Globus pallidus (tissue), 1 donor: Measurements from ENCODE around the gene ATF7IP2.
"Not testable (repeated sequence)": the region's sequence is repeated elsewhere in the genome, so short reads cannot be mapped to it uniquely, and the experiment has no call there.

Experiments
- DNase-seq: peaks from one replicate; pipeline ENCODE4 v3.0.0-alpha.2; 2015; ENCODE audit warnings: low spot score

ATF7IP2 gene

DNA sequence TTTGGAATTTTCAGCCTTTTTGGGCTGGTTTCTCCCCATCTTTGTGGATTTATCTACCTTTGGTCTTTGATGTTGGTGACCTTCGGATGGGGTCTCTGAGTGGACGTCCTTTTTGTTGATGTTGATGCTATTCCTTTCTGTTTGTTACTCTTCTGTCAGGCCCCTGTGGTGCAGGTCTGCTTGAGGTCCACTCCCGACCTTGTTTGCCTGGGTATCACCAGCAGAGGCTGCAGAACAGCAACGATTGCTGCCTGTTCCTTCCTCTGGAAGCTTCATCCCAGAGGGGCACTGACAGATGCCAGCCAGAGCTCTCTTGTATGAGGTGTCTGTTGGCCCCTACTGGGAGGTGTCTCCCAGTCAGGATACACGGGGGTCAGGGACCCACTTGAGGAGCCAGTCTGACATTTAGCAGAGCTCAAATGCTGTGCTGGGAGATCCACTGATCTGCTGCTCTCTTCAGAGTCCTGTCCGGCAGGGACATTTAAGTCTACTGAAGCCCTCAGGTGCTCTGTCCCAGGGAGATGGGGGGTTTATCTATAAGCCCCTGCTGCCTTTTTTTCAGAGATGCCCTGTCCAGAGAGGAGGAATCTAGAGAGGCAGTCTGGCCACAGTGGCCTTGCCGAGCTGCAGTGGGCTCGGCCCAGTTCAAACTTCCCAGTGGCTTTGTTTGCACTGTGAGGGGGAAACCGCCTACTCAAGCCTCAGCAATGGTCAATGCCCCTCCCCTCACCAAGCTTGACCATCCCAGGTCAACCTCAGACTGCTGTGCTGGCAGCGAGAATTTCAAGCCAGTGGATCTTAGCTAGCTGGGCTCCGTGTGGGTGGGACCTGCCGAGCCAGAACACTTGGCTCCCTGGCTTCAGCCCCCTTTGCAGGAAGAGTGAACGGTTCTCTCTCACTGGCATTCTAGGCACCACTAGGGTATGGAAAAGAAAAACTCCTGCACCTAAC is 66.6 kb downstream of the ATF7IP2 start:
- DNase-seq = not testable (repeated sequence)

DNA sequence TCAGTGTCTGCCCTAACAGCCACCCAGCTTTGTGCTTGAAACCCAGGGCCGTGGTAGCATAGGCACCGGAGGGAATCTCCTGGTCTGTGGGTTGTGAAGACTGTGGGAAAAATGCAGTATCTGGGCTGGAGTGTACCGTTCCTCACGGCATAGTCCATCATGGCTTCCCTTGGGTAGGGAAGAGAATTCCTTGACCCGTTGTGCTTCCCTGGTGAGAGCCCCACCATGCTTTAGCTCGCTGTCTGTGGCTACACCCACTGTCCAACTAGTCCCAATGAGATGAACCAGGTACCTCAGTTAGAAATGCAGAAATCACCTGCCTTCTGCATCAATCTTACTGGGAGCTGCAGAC is 67.3 kb downstream of the ATF7IP2 start:
- DNase-seq = no peak

DNA sequence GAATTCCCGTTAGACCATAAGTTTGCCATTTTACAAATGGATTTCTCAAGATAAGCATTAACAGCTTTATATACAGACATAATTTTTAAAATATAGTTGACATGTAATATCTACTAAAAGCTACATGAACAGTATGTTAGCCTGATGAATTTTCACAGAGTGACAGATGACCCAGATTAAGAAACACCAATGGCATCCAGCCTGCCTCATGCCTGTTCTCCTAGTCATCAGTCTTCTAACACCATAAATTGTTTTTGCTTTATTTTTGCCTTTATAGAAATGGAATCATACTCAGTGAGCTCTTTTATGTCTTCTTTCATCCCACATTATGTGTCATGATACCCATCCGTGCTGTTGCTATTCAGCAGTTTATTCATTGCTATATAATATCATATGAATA is 80.0 kb downstream of the ATF7IP2 start:
- no peak for DNase-seq

DNA sequence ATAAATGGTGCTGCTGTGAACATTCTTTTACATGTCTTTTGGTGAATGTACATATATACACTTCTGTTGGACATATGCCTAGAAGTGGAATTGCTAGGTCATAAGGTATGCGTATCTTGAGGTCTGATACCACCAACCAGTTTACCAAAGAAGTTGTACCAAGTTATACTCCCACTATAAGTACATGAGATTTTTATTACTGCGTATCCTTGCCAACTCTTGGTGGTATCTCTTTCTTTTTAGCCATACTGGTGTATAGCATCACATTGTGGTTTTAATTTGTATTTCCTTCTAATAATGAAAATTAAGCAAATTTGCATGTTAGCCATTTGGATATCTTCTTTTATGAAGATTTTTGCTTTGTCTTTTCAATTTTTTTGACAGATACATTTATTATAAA is 80.5 kb downstream of the ATF7IP2 start:
- no peak for DNase-seq

DNA sequence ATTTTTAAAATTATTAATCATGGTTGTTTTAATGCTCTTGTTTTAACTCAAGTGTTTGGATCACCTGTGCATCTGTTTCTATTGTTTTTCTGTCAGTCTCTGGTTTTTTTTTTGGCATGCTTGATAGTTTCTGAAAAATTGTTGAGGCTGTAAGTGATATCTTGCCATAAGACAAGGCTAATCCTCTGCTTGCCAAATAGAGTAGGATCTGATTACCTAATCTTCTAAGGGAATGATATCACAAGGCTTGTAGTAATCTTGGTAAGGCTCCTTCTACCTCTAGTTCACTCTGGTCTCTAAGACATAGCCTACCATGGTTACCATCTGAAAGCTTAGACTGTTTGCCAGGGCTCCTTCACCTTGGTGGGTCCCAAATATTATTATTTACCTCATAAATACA is 81.0 kb downstream of the ATF7IP2 start:
- DNase-seq = no peak

DNA sequence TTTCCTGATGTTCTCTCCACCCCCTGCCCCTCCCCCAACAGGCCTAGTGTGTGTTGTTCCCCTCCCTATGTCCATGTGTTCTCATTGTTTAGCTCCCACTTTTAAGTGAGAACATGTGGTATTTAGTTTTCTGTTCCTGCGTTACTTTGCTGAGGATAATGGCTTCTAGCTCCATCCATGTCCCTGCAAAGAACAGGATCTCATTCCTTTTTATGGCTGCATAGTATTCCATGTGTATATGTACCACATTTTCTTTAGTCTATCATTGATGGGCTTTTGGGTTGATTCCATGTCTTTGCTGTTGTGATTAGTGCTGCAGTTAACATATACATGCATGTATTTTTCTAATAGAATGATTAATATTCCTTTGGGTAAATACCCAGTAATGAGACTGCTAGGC is 90.8 kb downstream of the ATF7IP2 start:
- not testable (repeated sequence) for DNase-seq

DNA sequence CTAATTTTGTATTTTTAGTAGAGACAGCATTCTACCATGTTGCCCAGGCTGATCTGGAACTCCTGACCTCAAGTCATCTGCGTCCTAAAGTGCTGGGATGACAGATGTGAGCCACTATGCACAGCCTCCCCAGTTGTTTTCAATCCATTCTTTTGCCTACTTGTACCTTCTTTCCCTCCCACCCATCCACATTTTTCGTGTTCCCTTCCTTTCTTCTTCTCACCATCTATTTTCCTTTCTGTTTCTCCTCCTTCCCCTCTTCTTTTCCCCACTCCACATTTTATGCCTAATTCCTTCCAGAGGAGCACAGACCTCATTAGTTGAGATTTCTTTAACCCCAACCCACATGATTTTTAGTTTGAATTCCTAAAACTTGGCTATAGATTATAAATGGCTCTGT is 94.3 kb downstream of the ATF7IP2 start:
- DNase-seq = no peak

DNA sequence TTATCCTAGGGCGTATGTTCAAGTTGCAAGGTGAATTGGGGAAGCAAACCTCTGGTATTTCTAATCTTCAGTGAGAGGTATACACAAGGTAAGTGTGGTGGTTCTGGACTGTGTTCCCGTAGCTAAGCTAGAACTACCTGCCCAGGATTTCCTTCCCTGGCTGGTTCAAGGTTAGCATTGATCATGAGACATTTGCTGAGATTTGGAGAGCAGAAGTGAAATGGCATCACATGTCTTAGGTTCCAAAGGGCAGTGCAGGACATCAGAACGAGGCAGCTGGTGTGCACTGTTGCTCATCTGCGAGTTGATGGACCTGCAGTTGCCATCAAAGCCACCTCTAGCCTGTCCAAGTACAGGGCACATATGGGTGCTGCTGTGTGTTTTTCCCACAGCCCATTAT is 99.3 kb downstream of the ATF7IP2 start:
- DNase-seq = no peak

DNA sequence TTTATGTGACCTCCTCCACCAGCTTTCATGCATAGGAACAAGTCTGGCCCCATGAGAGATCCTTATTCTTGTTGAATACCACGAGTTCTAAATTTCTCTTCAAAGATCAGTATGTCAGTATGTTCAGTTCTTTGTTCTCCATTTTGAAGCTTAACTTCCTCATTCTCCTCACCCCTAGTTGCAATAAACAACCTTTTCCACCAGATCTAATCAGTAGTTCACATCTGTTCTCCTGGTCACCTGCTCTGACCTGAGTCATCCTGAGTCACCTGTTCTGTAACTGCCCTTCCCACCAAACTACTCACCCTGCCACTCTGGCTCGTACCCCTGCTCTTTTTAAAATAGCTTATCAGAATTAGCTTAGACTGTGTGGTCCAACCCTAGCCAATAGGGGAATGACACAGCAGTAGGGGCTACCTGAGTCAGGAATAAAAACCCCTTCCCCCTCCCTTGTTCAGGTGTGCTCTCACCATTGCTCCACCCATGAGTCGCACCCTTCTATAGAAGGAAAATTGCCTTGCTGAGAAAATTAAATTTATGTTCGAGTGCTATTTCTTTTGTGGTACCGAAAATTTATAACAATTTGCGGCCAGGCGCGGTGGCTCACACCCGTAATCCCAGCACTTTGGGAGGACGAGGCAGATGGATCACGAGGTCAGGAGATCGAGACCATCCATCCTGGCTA is 100.0 kb downstream of the ATF7IP2 start:
- no peak for DNase-seq

DNA sequence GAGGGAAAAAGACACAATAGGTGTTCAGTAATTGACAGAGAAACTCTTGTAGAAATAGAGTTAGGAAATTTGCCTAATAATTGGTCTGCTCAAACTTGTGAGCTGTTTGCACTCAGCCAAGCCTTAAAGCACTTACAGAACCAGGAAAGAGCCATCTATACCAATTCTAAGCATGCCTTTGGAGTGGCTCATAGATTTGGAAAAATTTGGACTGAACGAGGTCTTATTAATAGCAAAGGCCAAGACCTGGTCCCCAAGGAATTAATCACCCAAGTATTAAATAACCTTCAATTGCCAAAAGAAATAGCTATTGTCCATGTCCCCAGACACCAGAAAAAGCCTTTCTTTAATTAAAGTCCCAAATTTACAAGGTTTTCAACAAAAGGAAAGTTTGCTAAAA is 104.3 kb downstream of the ATF7IP2 start:
- DNase-seq = no peak

DNA sequence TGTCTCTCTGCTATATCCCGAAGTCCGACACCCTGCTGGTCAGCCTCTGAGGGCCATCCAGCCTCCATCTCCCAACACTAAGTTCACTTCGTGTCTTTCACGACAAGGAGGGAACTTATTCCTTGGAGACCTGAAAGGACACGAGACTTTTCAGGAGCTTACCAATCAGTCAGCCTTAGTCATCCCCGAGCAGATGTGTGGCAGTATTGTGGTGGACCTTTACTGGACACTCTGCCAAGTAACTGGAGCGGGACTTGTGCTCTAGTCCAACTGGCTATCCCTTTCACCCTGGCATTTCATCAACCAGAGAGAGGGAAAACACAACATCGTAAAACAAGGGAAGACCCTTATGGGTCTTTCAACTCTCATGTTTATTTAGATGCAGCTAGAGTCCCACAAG is 107.4 kb downstream of the ATF7IP2 start:
- DNase-seq = no peak

DNA sequence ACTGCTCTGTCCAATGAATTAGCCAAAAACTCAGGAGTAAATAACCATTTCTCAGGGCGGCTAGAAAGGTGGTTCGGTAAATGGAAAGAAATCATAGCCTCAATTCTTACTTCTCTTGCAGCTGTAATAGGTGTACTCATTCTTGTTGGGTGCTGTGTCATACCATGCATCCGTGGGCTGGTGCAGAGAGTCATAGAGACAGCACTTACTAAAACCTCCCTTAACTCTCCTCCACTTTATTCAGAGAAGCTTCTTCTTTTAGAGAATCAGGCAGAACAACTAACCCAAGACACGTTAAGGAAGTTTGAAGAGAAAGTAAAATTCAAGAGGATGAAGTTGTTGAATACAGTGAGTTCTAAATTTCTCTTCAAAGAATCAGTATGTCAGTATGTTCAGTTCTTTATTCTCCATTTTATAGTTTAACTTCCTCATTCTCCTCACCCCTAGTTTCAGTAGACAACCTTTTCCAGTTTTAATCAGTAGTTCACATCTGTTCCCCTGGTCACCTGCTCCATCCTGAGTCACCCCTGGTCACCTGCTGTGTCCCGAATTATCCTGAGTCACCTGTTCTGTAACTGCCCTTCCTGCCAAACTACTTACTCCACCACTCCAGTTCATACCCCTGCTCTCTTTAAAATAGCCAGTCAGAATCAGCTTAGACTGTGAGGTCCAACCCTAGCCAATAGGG is 108.6 kb downstream of the ATF7IP2 start:
- DNase-seq = no peak

DNA sequence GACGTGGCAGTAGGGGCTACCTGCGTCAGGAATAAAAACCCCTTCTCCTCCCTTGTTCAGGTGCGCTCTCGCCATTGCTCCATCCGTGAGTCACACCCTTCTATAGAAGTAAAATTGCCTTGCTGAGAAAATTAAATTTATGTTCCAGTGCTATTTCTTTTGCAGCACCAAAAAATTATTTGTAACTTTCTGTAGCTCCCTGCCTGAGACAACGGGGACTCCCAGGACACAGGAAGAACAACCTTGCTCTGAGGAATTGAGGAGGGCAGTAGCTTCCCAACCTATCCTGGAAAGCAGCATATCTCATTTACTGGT is 109.1 kb downstream of the ATF7IP2 start:
- no peak for DNase-seq

DNA sequence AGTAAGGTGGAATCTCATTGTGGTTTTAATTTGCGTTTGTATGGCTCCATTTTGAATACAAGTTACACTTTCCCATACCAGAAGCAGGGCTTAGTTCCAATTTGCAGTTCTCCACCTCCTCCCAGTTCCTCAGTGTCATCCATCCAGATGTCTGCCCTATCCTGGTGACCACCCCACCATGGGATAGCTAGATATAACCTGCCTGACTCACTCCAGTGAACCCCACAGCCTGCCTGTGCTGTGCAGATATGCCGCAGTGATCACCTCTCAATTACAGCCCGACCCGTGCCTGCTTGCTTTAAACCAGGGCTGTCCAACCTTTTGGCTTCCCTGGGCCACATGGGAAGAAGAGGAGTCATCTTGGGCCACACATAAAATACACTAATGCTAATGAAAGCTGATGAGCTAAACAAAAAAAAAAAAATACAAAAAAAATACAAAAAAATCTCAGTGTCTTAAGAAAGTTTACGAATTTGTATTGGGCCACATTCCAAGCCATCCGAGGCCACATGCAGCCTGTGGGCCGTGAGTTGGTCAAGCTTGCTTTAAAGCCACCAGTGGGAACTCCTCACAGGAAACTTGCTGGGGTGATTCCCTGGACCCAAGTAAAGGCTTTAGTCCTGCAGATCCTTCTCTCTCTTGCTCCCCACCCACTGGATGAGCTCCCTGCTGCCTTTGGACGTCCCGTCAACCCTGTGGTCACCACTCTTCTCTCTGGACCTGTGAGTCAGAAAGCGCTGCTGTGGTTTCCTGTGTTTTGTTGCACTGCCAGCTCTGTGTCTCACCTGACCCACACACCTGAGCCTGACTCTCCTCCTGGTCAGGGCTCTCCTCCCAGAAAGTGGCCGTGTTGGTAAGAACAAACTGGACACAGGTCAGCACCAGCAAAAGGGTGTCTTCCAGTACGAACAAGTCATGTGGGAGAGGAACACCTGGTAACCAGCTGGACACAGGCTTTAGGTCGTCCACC is 111.6 kb downstream of the ATF7IP2 start:
- DNase-seq = no peak

DNA sequence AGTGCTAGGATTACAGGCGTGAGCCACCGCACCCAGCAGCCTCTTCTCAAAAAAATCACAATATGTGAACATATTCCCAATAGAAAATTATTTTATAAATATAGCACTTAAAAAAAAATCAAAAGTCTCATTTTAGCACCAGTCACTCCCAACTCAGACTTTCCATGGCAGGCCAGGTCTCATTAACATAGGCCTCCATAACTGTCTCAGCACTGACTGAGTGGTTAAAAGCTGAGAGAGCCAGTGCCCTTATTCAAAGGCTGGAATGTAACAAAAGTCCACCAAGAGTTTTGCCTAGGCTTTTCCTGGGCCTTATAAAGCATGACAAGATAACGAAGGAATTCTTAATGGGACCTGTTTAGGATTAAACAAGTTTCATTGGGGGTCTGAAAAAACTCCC is 114.7 kb downstream of the ATF7IP2 start:
- DNase-seq = no peak

DNA sequence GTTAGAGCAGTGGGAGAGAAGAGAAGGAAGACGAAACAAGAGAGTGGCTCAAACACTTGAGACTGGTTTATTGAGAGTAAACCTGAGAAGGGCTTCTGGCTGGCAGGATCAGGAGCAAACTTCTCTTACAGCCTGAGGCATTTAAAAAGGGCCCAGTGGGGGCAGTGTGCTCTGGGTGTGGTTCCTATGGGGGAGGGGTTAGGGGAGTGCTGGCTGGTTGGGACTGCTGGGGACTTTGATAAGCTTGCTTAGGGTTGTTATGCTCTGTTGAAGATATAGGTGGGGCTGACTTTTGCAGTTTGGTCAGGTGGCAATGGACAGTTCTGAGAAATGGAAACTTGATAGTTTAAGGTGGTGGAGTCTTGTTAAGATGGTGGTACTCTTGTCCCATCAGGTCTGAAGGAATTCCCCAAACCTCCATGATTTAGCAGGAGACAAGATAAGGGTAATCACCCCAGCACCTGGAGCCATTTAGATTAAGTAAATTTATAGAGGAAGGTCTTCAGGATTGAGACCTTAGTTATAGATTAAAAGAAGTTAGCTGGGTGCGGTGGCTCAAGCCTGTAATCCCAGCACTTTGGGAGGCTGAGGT is 115.3 kb downstream of the ATF7IP2 start:
- no peak for DNase-seq

DNA sequence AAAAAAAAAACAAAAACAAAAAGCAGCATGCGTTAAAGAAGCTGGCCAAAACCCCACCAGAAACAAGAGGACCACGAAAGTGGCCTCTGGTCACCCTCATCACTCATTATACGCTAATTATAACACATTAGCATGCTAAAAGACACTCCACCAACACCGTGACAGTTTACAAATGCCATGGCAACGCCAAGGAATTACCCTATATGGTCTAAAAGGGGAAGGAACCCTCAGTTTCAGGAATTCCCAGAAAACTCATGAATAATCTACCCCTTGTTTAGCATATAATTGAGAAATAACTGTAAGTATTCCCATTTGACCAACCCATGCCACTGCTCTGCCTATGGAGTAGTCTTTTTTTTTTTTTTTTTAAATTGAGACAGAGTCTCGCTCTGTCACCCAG is 116.9 kb downstream of the ATF7IP2 start:
- DNase-seq = no peak

DNA sequence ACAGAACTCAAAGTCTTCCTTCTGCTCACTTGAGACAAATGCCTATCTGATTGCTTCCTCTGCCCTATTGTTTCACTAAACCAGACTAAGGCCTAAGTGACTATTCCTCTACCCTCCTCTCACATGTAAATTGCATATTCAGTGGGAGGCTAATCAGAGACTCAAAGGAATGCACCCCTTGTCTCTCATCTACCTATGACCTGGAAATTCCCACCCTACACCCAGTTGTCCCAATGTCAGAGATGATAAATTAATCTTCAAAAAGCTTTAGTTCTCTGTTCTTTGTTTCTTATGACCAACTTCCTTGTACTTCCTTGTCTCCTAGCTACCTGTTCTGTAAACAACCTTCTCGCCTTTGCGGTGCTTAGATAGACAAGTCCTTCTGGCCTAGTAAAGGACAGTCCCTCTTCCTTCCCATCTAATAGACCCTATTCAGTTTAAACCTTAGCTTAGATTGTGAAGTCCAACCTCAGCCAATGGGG is 118.6 kb downstream of the ATF7IP2 start:
- DNase-seq = no peak

DNA sequence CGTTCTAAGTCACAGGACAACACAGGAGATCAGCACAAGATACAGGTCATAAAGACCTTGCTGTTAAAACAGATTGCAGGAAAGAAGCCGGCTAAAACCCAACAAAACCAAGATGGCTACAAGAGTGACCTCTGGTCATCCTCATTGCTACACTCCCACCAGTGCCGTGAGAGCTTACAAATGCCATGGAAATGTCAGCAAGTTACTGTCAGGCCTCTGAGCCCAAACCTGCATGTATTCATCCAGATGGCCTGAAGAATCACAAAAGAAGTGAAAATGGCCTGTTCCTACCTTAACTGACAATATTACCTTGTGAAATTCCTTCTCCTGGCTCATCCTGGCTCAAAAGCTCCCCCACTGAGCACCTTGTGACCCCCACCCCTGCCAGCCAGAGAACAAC is 119.4 kb downstream of the ATF7IP2 start:
- DNase-seq = not testable (repeated sequence)

DNA sequence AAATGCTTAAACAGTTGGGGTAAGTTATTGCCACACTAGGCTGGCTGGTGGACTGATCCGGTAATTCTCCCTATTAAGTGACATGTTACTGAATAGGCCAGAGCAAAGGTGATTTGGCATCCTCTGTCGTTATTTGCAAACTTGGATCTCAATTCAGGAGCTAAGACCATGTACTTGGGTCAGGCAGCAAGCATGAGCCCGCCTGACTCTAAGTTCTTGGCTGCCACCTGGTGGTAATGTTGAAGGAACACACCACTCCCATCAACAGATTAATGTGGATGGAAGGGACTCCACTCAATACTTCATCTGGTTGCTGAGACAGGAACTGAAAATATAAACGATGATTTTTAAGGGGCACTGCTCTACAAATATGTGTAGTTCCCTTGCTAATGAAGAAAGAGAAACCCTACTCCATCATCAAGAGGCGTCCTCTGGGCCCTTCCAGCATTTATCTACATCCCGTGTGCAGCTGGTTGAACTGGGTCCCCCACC is 123.7 kb downstream of the ATF7IP2 start:
- DNase-seq = peak; percentile 78

DNA sequence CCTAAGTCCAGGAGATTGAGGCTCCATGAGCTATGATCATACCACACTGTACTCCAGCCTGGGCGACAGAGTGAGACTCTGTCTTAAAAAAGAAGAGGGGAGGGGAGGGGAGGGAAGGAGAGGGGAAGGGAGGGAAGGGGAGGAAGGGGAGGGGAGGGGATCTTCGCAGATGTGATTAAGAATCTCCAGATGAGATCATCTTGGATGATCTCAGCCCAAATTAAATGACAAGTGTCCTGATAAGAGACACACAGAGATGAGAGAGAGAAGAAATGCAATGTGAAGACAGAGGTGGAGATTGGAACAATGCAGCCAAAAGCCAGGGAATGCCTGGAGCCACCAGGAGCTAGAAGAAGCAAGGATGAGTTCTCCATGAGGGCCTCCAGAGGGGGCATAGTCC is 124.4 kb downstream of the ATF7IP2 start:
- DNase-seq = no peak
